Effector memory CD4-positive, alpha-beta T cell (primary cell): ENCODE results near the gene UNC13D.

ENCODE experiments used
- DNase-seq, 3 donors: peaks; one replicate each; pipeline ENCODE4 v3.0.0-alpha.2; 2020
- H3K27ac ChIP-seq: 2 replicates; pipeline ENCODE4 v1.7.0; 2013; ENCODE audit warnings: mild to moderate bottlenecking, low read length, moderate library complexity; ENCODE audit not compliant: insufficient read depth, poor library complexity, severe bottlenecking
- H3K27me3 ChIP-seq: replicated peaks from 2 replicates; pipeline ENCODE4 v1.7.0; 2013; ENCODE audit warnings: mild to moderate bottlenecking, low read length; ENCODE audit not compliant: insufficient read depth, control insufficient read depth, poor library complexity, severe bottlenecking
- H3K36me3 ChIP-seq: 2 replicates; pipeline ENCODE4 v1.7.0; 2013; ENCODE audit warnings: mild to moderate bottlenecking, low read length, moderate library complexity; ENCODE audit not compliant: control insufficient read depth, insufficient read depth
- H3K4me1 ChIP-seq: 2 replicates; pipeline ENCODE4 v1.7.0; 2013; ENCODE audit warnings: low read length, mild to moderate bottlenecking; ENCODE audit not compliant: control insufficient read depth, insufficient read depth, poor library complexity, severe bottlenecking
- H3K4me3 ChIP-seq: 2 replicates; pipeline ENCODE4 v1.7.0; 2013; ENCODE audit warnings: low read length, low read depth, mild to moderate bottlenecking; ENCODE audit not compliant: insufficient read depth, poor library complexity, severe bottlenecking
- H3K9me3 ChIP-seq: 2 replicates; pipeline ENCODE4 v1.7.0; 2013; ENCODE audit warnings: mild to moderate bottlenecking, low read length, moderate library complexity; ENCODE audit not compliant: control insufficient read depth

The UNC13D gene

GRCh38 chr17:75820094-75821080 lies 23.8 kb downstream of the UNC13D start:
- H3K27ac ChIP-seq = no peak overlapping the region
- H3K4me3 ChIP-seq = no peak overlapping the region
- no peaks in the 10 kb centered on the region for H3K9me3 ChIP-seq
- H3K36me3 ChIP-seq = peaks cover 54% of the 10 kb centered on the region
- no peaks in the 10 kb centered on the region for H3K27me3 ChIP-seq
- H3K4me1 ChIP-seq = peaks cover 16% of the 10 kb centered on the region
- no peak for DNase-seq

GRCh38 chr17:75819678-75820077 lies 24.5 kb downstream of the UNC13D start:
- H3K4me1 ChIP-seq = peaks cover 16% of the 10 kb centered on the region
- no peaks in the 10 kb centered on the region for H3K27me3 ChIP-seq
- H3K36me3 ChIP-seq = peaks cover 57% of the 10 kb centered on the region
- no peak overlapping the region for H3K4me3 ChIP-seq
- no peak for DNase-seq
- H3K27ac ChIP-seq = no peak overlapping the region
- H3K9me3 ChIP-seq = no peaks in the 10 kb centered on the region

GRCh38 chr17:75819116-75819515 lies 25.1 kb downstream of the UNC13D start:
- Histone ChIP-seq H3K4me3 (no peak overlapping the region), H3K27ac (no peak overlapping the region), H3K4me1 (peaks cover 16% of the 10 kb centered on the region), H3K27me3 (no peaks in the 10 kb centered on the region), H3K9me3 (no peaks in the 10 kb centered on the region), H3K36me3 (peaks cover 59% of the 10 kb centered on the region)
- DNase-seq = no peak

GRCh38 chr17:75818326-75818885 lies 25.8 kb downstream of the UNC13D start:
- Histone ChIP-seq H3K9me3 (no peaks in the 10 kb centered on the region), H3K4me1 (peaks cover 16% of the 10 kb centered on the region), H3K27ac (no peak overlapping the region), H3K4me3 (no peak overlapping the region), H3K36me3 (peaks cover 59% of the 10 kb centered on the region), H3K27me3 (no peaks in the 10 kb centered on the region)
- DNase-seq = no peak

- H3K9me3 ChIP-seq = no peaks in the 10 kb centered on the region
- H3K4me3 ChIP-seq = no peak overlapping the region
- no peak for DNase-seq
- peaks cover 14% of the 10 kb centered on the region for H3K4me1 ChIP-seq
- peaks cover 67% of the 10 kb centered on the region for H3K36me3 ChIP-seq
- H3K27me3 ChIP-seq = no peaks in the 10 kb centered on the region
- H3K27ac ChIP-seq = no peak overlapping the region
These were observed 26.6 kb downstream of the UNC13D start for GRCh38 chr17:75817571-75817970.

GRCh38 chr17:75816693-75817092 lies 27.5 kb downstream of the UNC13D start:
- no peaks in the 10 kb centered on the region for H3K27me3 ChIP-seq
- DNase-seq = no peak
- no peaks in the 10 kb centered on the region for H3K9me3 ChIP-seq
- H3K36me3 ChIP-seq = peaks cover 71% of the 10 kb centered on the region
- peaks cover 6% of the 10 kb centered on the region for H3K4me1 ChIP-seq
- H3K4me3 ChIP-seq = no peak overlapping the region
- H3K27ac ChIP-seq = no peak overlapping the region

- Histone ChIP-seq H3K9me3 (no peaks in the 10 kb centered on the region), H3K27me3 (no peaks in the 10 kb centered on the region), H3K4me3 (no peak overlapping the region), H3K36me3 (peaks cover 72% of the 10 kb centered on the region), H3K27ac (no peak overlapping the region), H3K4me1 (no peaks in the 10 kb centered on the region)
- no peak for DNase-seq
These were observed 28.8 kb downstream of the UNC13D start for GRCh38 chr17:75815399-75815798.

GRCh38 chr17:75814900-75815373 lies 29.3 kb downstream of the UNC13D start:
- Histone ChIP-seq H3K9me3 (no peaks in the 10 kb centered on the region), H3K4me3 (no peak overlapping the region), H3K36me3 (peaks cover 70% of the 10 kb centered on the region), H3K27me3 (no peaks in the 10 kb centered on the region), H3K27ac (no peak overlapping the region), H3K4me1 (no peaks in the 10 kb centered on the region)
- DNase-seq = no peak

- peaks cover 68% of the 10 kb centered on the region for H3K36me3 ChIP-seq
- H3K4me1 ChIP-seq = no peaks in the 10 kb centered on the region
- no peak overlapping the region for H3K27ac ChIP-seq
- H3K9me3 ChIP-seq = no peaks in the 10 kb centered on the region
- H3K4me3 ChIP-seq = no peak overlapping the region
- H3K27me3 ChIP-seq = no peaks in the 10 kb centered on the region
- DNase-seq = no peak
These were observed 30.2 kb downstream of the UNC13D start for GRCh38 chr17:75814021-75814395.
